Measurements from ENCODE around the gene NECAP2. TPM values are rescaled to one million over a fixed set of nuclear protein-coding genes. Genes with fewer than 3 reads are reported as not detected.
"Not testable (repeated sequence)": the region's sequence is repeated elsewhere in the genome, so short reads cannot be mapped to it uniquely, and the experiment has no call there.

The NECAP2 gene
- total RNA-seq, 2 donors from 2014 or later, result 80.4 to 84.5 TPM

GRCh38 chr1:16500466-16500865 lies 59.9 kb downstream of the NECAP2 start:
- H3K27me3 Mint-ChIP-seq (ENCODE audit: low read depth); ATAC-seq (replicated peaks in 1 of 2); DNase-seq; H3K27ac Mint-ChIP-seq; H3K9me3 Mint-ChIP-seq; H3K36me3 Mint-ChIP-seq (ENCODE audit: insufficient read depth in 2 of 2): not testable (repeated sequence)
- Mint-ChIP-seq H3K4me1 (ENCODE audit: low read depth) (peaks cover 21% of the 10 kb centered on the region), H3K4me3 (peak overlapping the region; percentile 86 to 90)

- not testable (repeated sequence) for H3K27ac Mint-ChIP-seq; H3K36me3 Mint-ChIP-seq (ENCODE audit: insufficient read depth in 2 of 2); H3K9me3 Mint-ChIP-seq; ATAC-seq (replicated peaks in 1 of 2); DNase-seq; H3K27me3 Mint-ChIP-seq (ENCODE audit: low read depth)
- Mint-ChIP-seq H3K4me3 (peak overlapping the region in 1 of 2 donors; percentile 19), H3K4me1 (ENCODE audit: low read depth) (peaks cover 21% of the 10 kb centered on the region)
These were observed 60.5 kb downstream of the NECAP2 start for GRCh38 chr1:16500975-16501374.

GRCh38 chr1:16501446-16501845 lies 60.9 kb downstream of the NECAP2 start:
- H3K4me1 Mint-ChIP-seq (ENCODE audit: low read depth), result peaks cover 21% of the 10 kb centered on the region
- not testable (repeated sequence) for H3K36me3 Mint-ChIP-seq (ENCODE audit: insufficient read depth in 2 of 2); H3K27me3 Mint-ChIP-seq (ENCODE audit: low read depth); DNase-seq; H3K27ac Mint-ChIP-seq; H3K9me3 Mint-ChIP-seq; ATAC-seq (replicated peaks in 1 of 2)
- H3K4me3 Mint-ChIP-seq, result peak overlapping the region in 1 of 2 donors; percentile 19

GRCh38 chr1:16503494-16503893 lies 63.0 kb downstream of the NECAP2 start:
- ATAC-seq (replicated peaks in 1 of 2) (no peak), DNase-seq (no peak)
- Mint-ChIP-seq H3K4me3 (no peak overlapping the region), H3K36me3 (ENCODE audit: insufficient read depth in 2 of 2) (peaks cover 0 to 2% of the 10 kb centered on the region in 2 donors), H3K9me3 (peaks cover 0 to 3% of the 10 kb centered on the region in 2 donors), H3K27ac (no peak overlapping the region), H3K4me1 (ENCODE audit: low read depth) (peaks cover 7% of the 10 kb centered on the region), H3K27me3 (ENCODE audit: low read depth) (no peaks in the 10 kb centered on the region)

- not testable (repeated sequence) for H3K9me3 Mint-ChIP-seq; H3K4me1 Mint-ChIP-seq (ENCODE audit: low read depth); ATAC-seq (replicated peaks in 1 of 2); H3K27ac Mint-ChIP-seq; H3K27me3 Mint-ChIP-seq (ENCODE audit: low read depth); H3K4me3 Mint-ChIP-seq; DNase-seq; H3K36me3 Mint-ChIP-seq (ENCODE audit: insufficient read depth in 2 of 2)
These were observed 65.3 kb downstream of the NECAP2 start for GRCh38 chr1:16505870-16506269.

GRCh38 chr1:16506364-16507136 lies 66.0 kb downstream of the NECAP2 start:
- not testable (repeated sequence) for H3K27me3 Mint-ChIP-seq (ENCODE audit: low read depth); H3K27ac Mint-ChIP-seq; ATAC-seq (replicated peaks in 1 of 2); H3K36me3 Mint-ChIP-seq (ENCODE audit: insufficient read depth in 2 of 2); H3K4me3 Mint-ChIP-seq; H3K4me1 Mint-ChIP-seq (ENCODE audit: low read depth); DNase-seq; H3K9me3 Mint-ChIP-seq

- ATAC-seq (replicated peaks in 1 of 2); H3K36me3 Mint-ChIP-seq (ENCODE audit: insufficient read depth in 2 of 2); H3K4me3 Mint-ChIP-seq; H3K27ac Mint-ChIP-seq; H3K27me3 Mint-ChIP-seq (ENCODE audit: low read depth); H3K9me3 Mint-ChIP-seq; H3K4me1 Mint-ChIP-seq (ENCODE audit: low read depth): not testable (repeated sequence)
- peak; percentile 43 to 44 for DNase-seq
These were observed 68.4 kb downstream of the NECAP2 start for GRCh38 chr1:16508861-16509445.

Other genes starting within 250 kb of the NECAP2 start
- 1 to 10 TPM; 7.0 to 9.9 TPM for gene ARHGEF19, start 228.1 kb upstream of the NECAP2 start, total RNA-seq
- gene CPLANE2, start 203.5 kb upstream of the NECAP2 start, total RNA-seq, result 1 to 10 TPM; 3.0 to 7.8 TPM
- 10 to 100 TPM; 18.2 to 23.7 TPM for gene FBXO42, start 88.2 kb upstream of the NECAP2 start, total RNA-seq
- gene SZRD1, start 73.5 kb upstream of the NECAP2 start, total RNA-seq, result 100 to 1,000 TPM; 145 to 151 TPM
- gene SPATA21, start 3.3 kb upstream of the NECAP2 start, total RNA-seq, result not detected
- gene RNU1-1, start 73.6 kb downstream of the NECAP2 start, total RNA-seq, result 1,000 to 10,000 TPM; 1,100 to 1,278 TPM
- gene NBPF1, start 172.8 kb downstream of the NECAP2 start, total RNA-seq, result 10 to 100 TPM; 14.7 to 17.6 TPM
- 1,000 to 10,000 TPM; 1,100 to 1,278 TPM for gene RNU1-3, start 226.2 kb downstream of the NECAP2 start, total RNA-seq